ENCODE results near the gene RAPGEF4.

GRCh38 chr2:172711110-172711509, 24.5 kb upstream of the RAPGEF4 start:
- TF ChIP-seq CTCF (IDR thresholded peaks at IDR 0.05), result no peak
- no peak for TF ChIP-seq REST (IDR thresholded peaks at IDR 0.05; ENCODE audit: insufficient read depth in 1 of 2, low read depth in 2 of 2, low read length in 1 of 2)

Data from Panc1 (cell line).